GM10248 (cell line): Measurements from ENCODE around the gene CCN5.

Experiments
- CTCF ChIA-PET: fragments of 300-600 bp; sonication (Branson Sonifier 250); formaldehyde crosslinking; extraction: SDS; loops from one replicate; lab custom pipeline; 2021; ENCODE audit warnings: antibody characterized with exemption; lab: Yijun Ruan, JAX
- POLR2A ChIA-PET: fragments of 350-650 bp; sonication (Branson Sonifier 250); formaldehyde crosslinking; extraction: SDS; loops from one replicate; lab custom pipeline; 2020; ENCODE audit warnings: antibody characterized with exemption; lab: Yijun Ruan, JAX
- DNase-seq: peaks from one replicate; pipeline ENCODE4 v3.0.0; 2012; ENCODE audit errors: extremely low spot score
- TF ChIP-seq, protein P1 (sequence below): IDR thresholded peaks from 2 replicates; pipeline ENCODE4 v1.5.1; 2012; ENCODE audit warnings: mild to moderate bottlenecking, low read depth; ENCODE audit errors: extremely low read depth, missing control alignments, control extremely low read depth

The CCN5 gene

DNA sequence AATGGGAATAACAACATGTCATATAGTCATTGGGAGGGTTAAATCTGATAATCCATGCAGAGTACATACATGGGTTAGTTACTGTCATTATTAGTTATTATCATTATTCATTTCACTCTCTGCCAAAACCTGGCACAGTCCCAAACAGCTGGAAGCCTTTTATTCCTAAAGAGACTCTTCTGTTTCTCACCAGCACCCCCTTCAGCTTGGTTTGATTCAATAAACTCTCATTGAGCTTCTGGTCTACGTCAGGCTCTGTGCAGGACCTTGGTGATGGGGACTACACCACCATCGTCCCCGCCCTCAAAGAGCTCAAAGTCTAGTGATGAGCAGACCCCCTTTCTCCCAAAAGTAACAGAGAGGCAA, 32.8 kb downstream of the CCN5 start:
- CTCF ChIA-PET: interaction anchor here (0.6 to 3.5 kb wide), 35 partner anchors 9 to 546 kb away, joined by 3 to 40 read pairs (median 5); no protein-coding TSS in a partner anchor
- TF ChIP-seq, protein P1, sequence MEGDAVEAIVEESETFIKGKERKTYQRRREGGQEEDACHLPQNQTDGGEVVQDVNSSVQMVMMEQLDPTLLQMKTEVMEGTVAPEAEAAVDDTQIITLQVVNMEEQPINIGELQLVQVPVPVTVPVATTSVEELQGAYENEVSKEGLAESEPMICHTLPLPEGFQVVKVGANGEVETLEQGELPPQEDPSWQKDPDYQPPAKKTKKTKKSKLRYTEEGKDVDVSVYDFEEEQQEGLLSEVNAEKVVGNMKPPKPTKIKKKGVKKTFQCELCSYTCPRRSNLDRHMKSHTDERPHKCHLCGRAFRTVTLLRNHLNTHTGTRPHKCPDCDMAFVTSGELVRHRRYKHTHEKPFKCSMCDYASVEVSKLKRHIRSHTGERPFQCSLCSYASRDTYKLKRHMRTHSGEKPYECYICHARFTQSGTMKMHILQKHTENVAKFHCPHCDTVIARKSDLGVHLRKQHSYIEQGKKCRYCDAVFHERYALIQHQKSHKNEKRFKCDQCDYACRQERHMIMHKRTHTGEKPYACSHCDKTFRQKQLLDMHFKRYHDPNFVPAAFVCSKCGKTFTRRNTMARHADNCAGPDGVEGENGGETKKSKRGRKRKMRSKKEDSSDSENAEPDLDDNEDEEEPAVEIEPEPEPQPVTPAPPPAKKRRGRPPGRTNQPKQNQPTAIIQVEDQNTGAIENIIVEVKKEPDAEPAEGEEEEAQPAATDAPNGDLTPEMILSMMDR: no peak
- DNase-seq: no peak
- POLR2A ChIA-PET: no interaction called here

DNA sequence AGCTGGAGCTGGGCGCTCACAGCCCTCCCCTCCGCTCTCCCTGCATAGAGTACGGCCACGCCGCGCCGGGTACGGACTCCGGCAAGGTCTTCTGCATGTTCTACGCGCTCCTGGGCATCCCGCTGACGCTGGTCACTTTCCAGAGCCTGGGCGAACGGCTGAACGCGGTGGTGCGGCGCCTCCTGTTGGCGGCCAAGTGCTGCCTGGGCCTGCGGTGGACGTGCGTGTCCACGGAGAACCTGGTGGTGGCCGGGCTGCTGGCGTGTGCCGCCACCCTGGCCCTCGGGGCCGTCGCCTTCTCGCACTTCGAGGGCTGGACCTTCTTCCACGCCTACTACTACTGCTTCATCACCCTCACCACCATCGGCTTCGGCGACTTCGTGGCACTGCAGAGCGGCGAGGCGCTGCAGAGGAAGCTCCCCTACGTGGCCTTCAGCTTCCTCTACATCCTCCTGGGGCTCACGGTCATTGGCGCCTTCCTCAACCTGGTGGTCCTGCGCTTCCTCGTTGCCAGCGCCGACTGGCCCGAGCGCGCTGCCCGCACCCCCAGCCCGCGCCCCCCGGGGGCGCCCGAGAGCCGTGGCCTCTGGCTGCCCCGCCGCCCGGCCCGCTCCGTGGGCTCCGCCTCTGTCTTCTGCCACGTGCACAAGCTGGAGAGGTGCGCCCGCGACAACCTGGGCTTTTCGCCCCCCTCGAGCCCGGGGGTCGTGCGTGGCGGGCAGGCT, 35.1 kb downstream of the CCN5 start:
- TF ChIP-seq, protein P1: no peak
- no peak for DNase-seq
- CTCF ChIA-PET: interaction anchor here (1.4 to 3.5 kb wide), 3 partner anchors 65 to 117 kb away, joined by 4 to 40 read pairs (median 6); no protein-coding TSS in a partner anchor
- POLR2A ChIA-PET: no interaction called here

GRCh38 chr20:44752099-44752931, 37.1 kb downstream of the CCN5 start:
- TF ChIP-seq, protein P1: no peak
- CTCF ChIA-PET: interaction anchor here (0.5 kb wide), 1 partner anchor 120 kb away, joined by 3 read pairs; no protein-coding TSS in a partner anchor
- no peak for DNase-seq
- POLR2A ChIA-PET: interaction anchor here (0.5 kb wide), 1 partner anchor 157 kb away, joined by 6 read pairs; the partner anchor contains the start of gene PABPC1L

GRCh38 chr20:44754554-44754953, 39.4 kb downstream of the CCN5 start:
- ChIA-PET POLR2A (no interaction called here), CTCF (no interaction called here)
- TF ChIP-seq, protein P1: no peak
- DNase-seq: no peak

DNA sequence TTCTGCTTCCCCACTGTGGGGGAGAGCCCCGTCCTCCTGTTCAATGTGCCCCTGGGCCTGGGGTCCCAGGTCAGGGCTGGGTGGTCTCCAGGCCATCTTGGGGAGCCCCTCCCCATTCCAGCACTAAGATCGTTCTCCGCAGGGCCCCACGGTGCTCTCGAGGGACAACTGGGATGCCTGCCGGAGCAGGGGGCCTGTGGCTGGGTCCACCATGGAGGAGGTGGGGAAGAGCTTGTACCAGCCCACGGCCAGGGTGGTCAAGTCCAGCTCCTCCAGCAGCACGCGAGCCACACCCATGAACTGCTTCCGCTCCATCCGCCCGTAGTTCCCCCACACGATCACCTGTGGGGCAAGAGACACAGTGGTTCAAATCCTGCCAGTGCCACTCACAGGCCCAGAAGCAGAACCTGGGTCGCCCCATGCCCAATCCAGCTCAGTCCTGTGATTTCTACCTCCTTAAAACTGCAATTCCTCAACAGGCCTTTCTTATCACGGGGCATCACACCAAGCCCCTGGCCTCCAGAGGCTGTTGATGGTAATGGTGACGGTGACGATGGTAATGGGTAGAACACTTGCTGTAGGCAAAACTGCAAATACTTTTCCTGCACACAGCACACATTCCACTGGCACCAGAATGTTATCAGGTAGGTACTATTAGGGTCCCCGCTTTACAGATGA, 41.0 kb downstream of the CCN5 start:
- ChIA-PET CTCF (interaction anchor here (2.8 kb wide), 1 partner anchor 8 kb away, joined by 15 read pairs; no protein-coding TSS in a partner anchor), POLR2A (no interaction called here)
- no peak for DNase-seq
- TF ChIP-seq, protein P1: no peak

DNA sequence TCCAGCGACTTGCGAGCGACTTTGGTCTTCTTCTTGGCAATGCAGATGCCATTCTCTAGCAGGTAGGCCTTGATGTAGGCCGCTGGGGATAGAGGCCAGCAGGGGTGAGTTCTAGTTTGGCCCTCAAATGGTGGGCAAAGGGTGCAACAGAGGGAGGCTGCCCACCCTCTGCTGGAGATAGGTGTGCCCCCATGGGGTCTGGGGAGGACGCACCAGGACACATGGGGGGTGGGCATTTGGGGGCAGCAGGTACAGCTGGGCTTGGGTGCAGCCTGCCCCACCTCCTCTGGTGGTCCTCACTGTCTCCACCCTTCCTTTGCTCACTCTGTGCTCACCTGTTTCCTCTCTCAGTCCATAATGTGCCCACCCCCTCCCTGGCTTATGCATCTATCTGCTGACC, 41.8 kb downstream of the CCN5 start:
- POLR2A ChIA-PET: no interaction called here
- TF ChIP-seq, protein P1: no peak
- DNase-seq: no peak
- CTCF ChIA-PET: interaction anchor here (2.8 kb wide), 1 partner anchor 9 kb away, joined by 15 read pairs; no protein-coding TSS in a partner anchor
